Sigmoid colon (tissue), 4 donors: ENCODE results near the gene GAPDHS.

ENCODE experiments used
- CTCF ChIP-seq, 4 experiments: fragments of 450-650 bp in 3 of 4; fragments of 200-600 bp in 1 of 4; IDR thresholded peaks; one replicate each; pipeline ENCODE4 v1.5.1; 2016 to 2019; ENCODE audit warnings: antibody characterized with exemption in 4 of 4, mild to moderate bottlenecking in 3 of 4, moderate library complexity in 2 of 4
- POLR2A ChIP-seq, 2 donors: fragments of 450-650 bp; IDR thresholded peaks; one replicate each; pipeline ENCODE4 v1.6.1; 2016; ENCODE audit warnings: antibody characterized with exemption in 2 of 2, mild to moderate bottlenecking in 2 of 2, moderate library complexity in 2 of 2
- POLR2AphosphoS5 ChIP-seq, 4 donors: sonication (generic); formaldehyde crosslinking; IDR thresholded peaks; one replicate each; pipeline ENCODE4 v1.6.1; 2017; ENCODE audit warnings: antibody characterized with exemption in 4 of 4

GRCh38 chr19:35500611-35501010 is 32.6 kb upstream of the GAPDHS start:
- TF ChIP-seq POLR2AphosphoS5 (IDR thresholded peaks at IDR 0.05) (no peak), CTCF (IDR thresholded peaks at IDR 0.05) (no peak), POLR2A (IDR thresholded peaks at IDR 0.05) (no peak)
